GM21528 (cell line): ENCODE results near the gene FBXL13.
A peak's percentile ranks its signal among the peaks of the same experiment; 100 is the strongest.
"Not testable (repeated sequence)": the region's sequence is repeated elsewhere in the genome, so short reads cannot be mapped to it uniquely, and the experiment has no call there.

Experiments
- ATAC-seq: cut with Tn5 transposase; IDR thresholded peaks from one replicate; pipeline ENCODE4 v1.9.1; 2021; ENCODE audit warnings: mild to moderate bottlenecking, moderate library complexity; ENCODE audit not compliant: unreplicated experiment, low FRiP score

FBXL13 gene

GRCh38 chr7:102873470-102874165 lies 201.0 kb downstream of the FBXL13 start:
- ATAC-seq, result peak; percentile 10

GRCh38 chr7:102872460-102872859 lies 202.1 kb downstream of the FBXL13 start:
- ATAC-seq, result no peak

GRCh38 chr7:102869195-102869594 lies 205.4 kb downstream of the FBXL13 start:
- no peak for ATAC-seq

- ATAC-seq, result no peak
These were observed 207.9 kb downstream of the FBXL13 start for GRCh38 chr7:102866535-102867215.

GRCh38 chr7:102864958-102865357 lies 209.6 kb downstream of the FBXL13 start:
- no peak for ATAC-seq

GRCh38 chr7:102860351-102860811 lies 214.2 kb downstream of the FBXL13 start:
- no peak for ATAC-seq

GRCh38 chr7:102859799-102860125 lies 214.8 kb downstream of the FBXL13 start:
- ATAC-seq, result no peak

- ATAC-seq, result no peak
These were observed 215.4 kb downstream of the FBXL13 start for GRCh38 chr7:102859084-102859798.

- ATAC-seq, result no peak
These were observed 218.6 kb downstream of the FBXL13 start for GRCh38 chr7:102856036-102856435.

GRCh38 chr7:102849538-102849937 lies 225.1 kb downstream of the FBXL13 start:
- no peak for ATAC-seq

- ATAC-seq, result no peak
These were observed 225.5 kb downstream of the FBXL13 start for GRCh38 chr7:102849079-102849478.

- ATAC-seq, result no peak
These were observed 229.2 kb downstream of the FBXL13 start for GRCh38 chr7:102845346-102845745.

GRCh38 chr7:102843850-102844249 lies 230.7 kb downstream of the FBXL13 start:
- peak; percentile 72 for ATAC-seq

- no peak for ATAC-seq
These were observed 232.3 kb downstream of the FBXL13 start for GRCh38 chr7:102842284-102842683.

GRCh38 chr7:102841290-102841689 lies 233.3 kb downstream of the FBXL13 start:
- no peak for ATAC-seq

- ATAC-seq, result no peak
These were observed 234.2 kb downstream of the FBXL13 start for GRCh38 chr7:102840404-102840803.

GRCh38 chr7:102838572-102839101 lies 236.0 kb downstream of the FBXL13 start:
- ATAC-seq, result not testable (repeated sequence)

GRCh38 chr7:102837802-102838201 lies 236.8 kb downstream of the FBXL13 start:
- ATAC-seq, result no peak

- no peak for ATAC-seq
These were observed 237.6 kb downstream of the FBXL13 start for GRCh38 chr7:102836977-102837376.

GRCh38 chr7:102836191-102836919 lies 238.2 kb downstream of the FBXL13 start:
- no peak for ATAC-seq

- ATAC-seq, result peak; percentile 60
These were observed 239.6 kb downstream of the FBXL13 start for GRCh38 chr7:102834999-102835398.
